ENCODE data around the gene ESR2. TPM values are rescaled to one million over a fixed set of nuclear protein-coding genes. Genes with fewer than 3 reads are reported as not detected.

Gene ESR2
- polyA plus RNA-seq, 1 of the 3 experiments (the other 2 are of a cell fraction) = 0.03 TPM

DNA sequence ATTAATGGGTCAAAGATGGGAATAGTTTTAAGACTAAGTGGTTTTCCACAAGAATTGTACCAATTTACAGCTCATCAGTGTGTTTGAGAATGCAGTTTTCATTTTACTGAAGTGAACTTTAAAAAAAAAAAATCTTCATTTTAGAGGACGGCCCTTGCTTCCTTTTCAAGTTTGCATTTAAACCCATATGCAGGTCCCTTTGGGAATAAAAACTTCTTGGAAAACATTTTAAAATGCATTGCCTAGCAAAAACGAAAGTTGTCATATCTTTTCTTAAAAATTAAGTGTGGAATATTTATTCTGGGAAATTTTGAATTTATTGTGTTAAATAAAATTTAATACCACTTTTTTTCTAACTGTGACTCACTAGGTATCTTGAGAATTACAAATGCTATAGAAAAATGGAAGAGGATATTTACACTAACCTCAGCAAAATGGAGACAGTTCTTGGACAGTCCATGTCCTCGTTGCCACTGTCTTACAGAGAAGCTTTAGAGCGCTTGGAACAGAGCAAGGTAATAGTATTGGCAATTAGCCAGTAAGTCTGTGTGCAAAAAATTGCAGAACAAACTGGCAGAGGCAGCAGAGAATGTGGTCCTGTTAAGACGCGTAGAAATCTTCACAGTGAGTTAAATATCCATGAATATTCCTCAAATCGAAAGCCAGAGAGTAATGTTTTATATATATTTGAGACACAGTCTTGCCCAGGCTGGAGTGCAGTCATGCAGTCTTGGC lies 231.6 kb downstream of the ESR2 start:
- Histone ChIP-seq H2AFZ (ENCODE audit: low read depth) (no peak overlapping the region), H3K9ac (no peak overlapping the region), H3K4me2 (no peak overlapping the region), H3K9me2 (no peaks in the 10 kb centered on the region), H3K27ac (ENCODE audit: low read depth in 2 of 2, low read length in 1 of 2) (no peak overlapping the region), H3F3A (replicated peaks; ENCODE audit: insufficient read depth) (no peaks in the 10 kb centered on the region), H3K27me3 (ENCODE audit: insufficient read depth) (no peaks in the 10 kb centered on the region), H4K20me1 (ENCODE audit: insufficient read depth) (no peaks in the 10 kb centered on the region), H3K4me3 (ENCODE audit: low read depth in 2 of 2, low read length in 1 of 2) (no peak overlapping the region), H3K36me3 (replicated peaks in 1 of 2; ENCODE audit: control insufficient read depth in 1 of 2, insufficient read depth in 2 of 2, low read length in 1 of 2) (no peaks in the 10 kb centered on the region), H3K4me1 (ENCODE audit: control insufficient read depth in 1 of 2, insufficient read depth in 2 of 2, low read depth in 1 of 2, low read length in 1 of 2) (no peaks in the 10 kb centered on the region), H3K9me3 (no peaks in the 10 kb centered on the region), H3K79me2 (ENCODE audit: insufficient read depth) (no peaks in the 10 kb centered on the region)
- no peak for TF ChIP-seq FOSL2 (IDR thresholded peaks at IDR 0.05; ENCODE audit: borderline replicate concordance, low read depth)
- no peak for TF ChIP-seq EP300 (IDR thresholded peaks at IDR 0.05; ENCODE audit: borderline replicate concordance in 1 of 2, low read depth in 1 of 2, low read length in 1 of 2)
- CTCF ChIA-PET = interaction anchor here (1.1 kb wide), 1 partner anchor 9 kb away, joined by 3 read pairs; no protein-coding TSS in a partner anchor
- POLR2A ChIA-PET = no interaction called here
- 91% methylated on average over 7 of the region's 7 CpGs for whole genome bisulfite sequencing (ENCODE audit: low lambda C conversion rate)
- DNase-seq = no peak

DNA sequence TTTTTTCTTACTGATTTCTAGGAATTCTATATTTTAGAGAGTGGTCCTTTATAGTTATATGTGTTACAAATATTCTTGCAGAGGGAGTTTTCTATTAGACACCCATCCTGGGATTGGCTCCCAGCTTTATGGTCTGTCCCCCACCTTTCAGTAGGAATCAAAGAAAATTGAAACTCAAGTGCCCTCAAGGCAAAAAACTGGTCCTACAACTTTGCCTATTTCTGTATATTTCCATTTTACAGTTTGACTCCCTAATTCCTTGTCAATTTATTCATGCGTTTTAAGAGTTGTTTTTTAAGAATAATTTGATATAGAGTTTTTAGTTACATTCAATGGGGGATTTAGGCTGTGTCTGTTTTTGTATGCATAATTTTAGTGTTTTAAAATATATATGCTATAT lies 232.5 kb downstream of the ESR2 start:
- TF ChIP-seq JUND (IDR thresholded peaks at IDR 0.05) (no peak), ELF1 (IDR thresholded peaks at IDR 0.05) (no peak), MEF2A (IDR thresholded peaks at IDR 0.05; ENCODE audit: borderline replicate concordance, low read depth) (no peak), FOXJ3 (CRISPR knock-in tag; IDR thresholded peaks at IDR 0.05) (no peak), GABPA (IDR thresholded peaks at IDR 0.05; ENCODE audit: low read depth) (no peak), RAD21 (IDR thresholded peaks at IDR 0.05; ENCODE audit: low read length) (no peak), EP300 (IDR thresholded peaks at IDR 0.05; ENCODE audit: borderline replicate concordance in 1 of 2, low read depth in 1 of 2, low read length in 1 of 2) (no peak), SMC3 (IDR thresholded peaks at IDR 0.05; ENCODE audit: low read depth, low read length) (no peak), TAF1 (IDR thresholded peaks at IDR 0.05; ENCODE audit: borderline replicate concordance, low read depth, low read length) (no peak), RXRA (IDR thresholded peaks at IDR 0.05; ENCODE audit: borderline replicate concordance, low read depth) (no peak), EZH2phosphoT487 (IDR thresholded peaks at IDR 0.05; ENCODE audit: borderline replicate concordance, low read depth) (no peak), CHD2 (IDR thresholded peaks at IDR 0.05; ENCODE audit: low read length, partially characterized antibody) (no peak), FOSL2 (IDR thresholded peaks at IDR 0.05; ENCODE audit: borderline replicate concordance, low read depth) (no peak), NRF1 (IDR thresholded peaks at IDR 0.05; ENCODE audit: low read depth, low read length) (no peak)
- TF ChIP-seq, protein P1, sequence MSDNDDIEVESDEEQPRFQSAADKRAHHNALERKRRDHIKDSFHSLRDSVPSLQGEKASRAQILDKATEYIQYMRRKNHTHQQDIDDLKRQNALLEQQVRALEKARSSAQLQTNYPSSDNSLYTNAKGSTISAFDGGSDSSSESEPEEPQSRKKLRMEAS (IDR thresholded peaks at IDR 0.05; ENCODE audit: low read depth) = no peak
- TF ChIP-seq, protein P2, sequence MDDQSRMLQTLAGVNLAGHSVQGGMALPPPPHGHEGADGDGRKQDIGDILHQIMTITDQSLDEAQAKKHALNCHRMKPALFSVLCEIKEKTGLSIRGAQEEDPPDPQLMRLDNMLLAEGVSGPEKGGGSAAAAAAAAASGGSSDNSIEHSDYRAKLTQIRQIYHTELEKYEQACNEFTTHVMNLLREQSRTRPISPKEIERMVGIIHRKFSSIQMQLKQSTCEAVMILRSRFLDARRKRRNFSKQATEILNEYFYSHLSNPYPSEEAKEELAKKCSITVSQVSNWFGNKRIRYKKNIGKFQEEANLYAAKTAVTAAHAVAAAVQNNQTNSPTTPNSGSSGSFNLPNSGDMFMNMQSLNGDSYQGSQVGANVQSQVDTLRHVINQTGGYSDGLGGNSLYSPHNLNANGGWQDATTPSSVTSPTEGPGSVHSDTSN (IDR thresholded peaks at IDR 0.05) = no peak
- TF ChIP-seq, protein P3, sequence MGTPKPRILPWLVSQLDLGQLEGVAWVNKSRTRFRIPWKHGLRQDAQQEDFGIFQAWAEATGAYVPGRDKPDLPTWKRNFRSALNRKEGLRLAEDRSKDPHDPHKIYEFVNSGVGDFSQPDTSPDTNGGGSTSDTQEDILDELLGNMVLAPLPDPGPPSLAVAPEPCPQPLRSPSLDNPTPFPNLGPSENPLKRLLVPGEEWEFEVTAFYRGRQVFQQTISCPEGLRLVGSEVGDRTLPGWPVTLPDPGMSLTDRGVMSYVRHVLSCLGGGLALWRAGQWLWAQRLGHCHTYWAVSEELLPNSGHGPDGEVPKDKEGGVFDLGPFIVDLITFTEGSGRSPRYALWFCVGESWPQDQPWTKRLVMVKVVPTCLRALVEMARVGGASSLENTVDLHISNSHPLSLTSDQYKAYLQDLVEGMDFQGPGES (IDR thresholded peaks at IDR 0.05; ENCODE audit: low read depth, low read length) = no peak
- TF ChIP-seq, protein P4, sequence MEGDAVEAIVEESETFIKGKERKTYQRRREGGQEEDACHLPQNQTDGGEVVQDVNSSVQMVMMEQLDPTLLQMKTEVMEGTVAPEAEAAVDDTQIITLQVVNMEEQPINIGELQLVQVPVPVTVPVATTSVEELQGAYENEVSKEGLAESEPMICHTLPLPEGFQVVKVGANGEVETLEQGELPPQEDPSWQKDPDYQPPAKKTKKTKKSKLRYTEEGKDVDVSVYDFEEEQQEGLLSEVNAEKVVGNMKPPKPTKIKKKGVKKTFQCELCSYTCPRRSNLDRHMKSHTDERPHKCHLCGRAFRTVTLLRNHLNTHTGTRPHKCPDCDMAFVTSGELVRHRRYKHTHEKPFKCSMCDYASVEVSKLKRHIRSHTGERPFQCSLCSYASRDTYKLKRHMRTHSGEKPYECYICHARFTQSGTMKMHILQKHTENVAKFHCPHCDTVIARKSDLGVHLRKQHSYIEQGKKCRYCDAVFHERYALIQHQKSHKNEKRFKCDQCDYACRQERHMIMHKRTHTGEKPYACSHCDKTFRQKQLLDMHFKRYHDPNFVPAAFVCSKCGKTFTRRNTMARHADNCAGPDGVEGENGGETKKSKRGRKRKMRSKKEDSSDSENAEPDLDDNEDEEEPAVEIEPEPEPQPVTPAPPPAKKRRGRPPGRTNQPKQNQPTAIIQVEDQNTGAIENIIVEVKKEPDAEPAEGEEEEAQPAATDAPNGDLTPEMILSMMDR (IDR thresholded peaks at IDR 0.05) = no peak

More for the DNA sequence above, 232.5 kb downstream of the ESR2 start:
- Histone ChIP-seq H4K20me1 (ENCODE audit: insufficient read depth) (no peaks in the 10 kb centered on the region), H3K9me2 (no peaks in the 10 kb centered on the region), H3K4me3 (ENCODE audit: low read depth in 2 of 2, low read length in 1 of 2) (no peak overlapping the region), H3K9ac (no peak overlapping the region), H2AFZ (ENCODE audit: low read depth) (no peak overlapping the region), H3F3A (replicated peaks; ENCODE audit: insufficient read depth) (no peaks in the 10 kb centered on the region), H3K9me3 (no peaks in the 10 kb centered on the region), H3K27me3 (ENCODE audit: insufficient read depth) (no peaks in the 10 kb centered on the region), H3K4me2 (no peak overlapping the region), H3K79me2 (ENCODE audit: insufficient read depth) (no peaks in the 10 kb centered on the region), H3K36me3 (replicated peaks in 1 of 2; ENCODE audit: control insufficient read depth in 1 of 2, insufficient read depth in 2 of 2, low read length in 1 of 2) (no peaks in the 10 kb centered on the region), H3K27ac (ENCODE audit: low read depth in 2 of 2, low read length in 1 of 2) (no peak overlapping the region), H3K4me1 (ENCODE audit: control insufficient read depth in 1 of 2, insufficient read depth in 2 of 2, low read depth in 1 of 2, low read length in 1 of 2) (no peaks in the 10 kb centered on the region)
- no peak for DNase-seq
- POLR2A ChIA-PET = no interaction called here
- 98% methylated on average over 1 of the region's 1 CpG for WGBS (ENCODE audit: low lambda C conversion rate)
- CTCF ChIA-PET = interaction anchor here (1.1 kb wide), 1 partner anchor 8 kb away, joined by 3 read pairs; no protein-coding TSS in a partner anchor

Data from SK-N-SH (cell line).